Stimulated activated CD8-positive, alpha-beta memory T cell treated with anti-CD3 and anti-CD28 coated beads, Interleukin-4, amount 100 ng/mL, for 24 hours (primary cell): ENCODE results near the gene CXXC5.

ENCODE experiments used
- DNase-seq: peaks from one replicate; pipeline ENCODE4 v3.0.0-alpha.2; 2020; ENCODE audit warnings: low read depth

Gene CXXC5

DNA sequence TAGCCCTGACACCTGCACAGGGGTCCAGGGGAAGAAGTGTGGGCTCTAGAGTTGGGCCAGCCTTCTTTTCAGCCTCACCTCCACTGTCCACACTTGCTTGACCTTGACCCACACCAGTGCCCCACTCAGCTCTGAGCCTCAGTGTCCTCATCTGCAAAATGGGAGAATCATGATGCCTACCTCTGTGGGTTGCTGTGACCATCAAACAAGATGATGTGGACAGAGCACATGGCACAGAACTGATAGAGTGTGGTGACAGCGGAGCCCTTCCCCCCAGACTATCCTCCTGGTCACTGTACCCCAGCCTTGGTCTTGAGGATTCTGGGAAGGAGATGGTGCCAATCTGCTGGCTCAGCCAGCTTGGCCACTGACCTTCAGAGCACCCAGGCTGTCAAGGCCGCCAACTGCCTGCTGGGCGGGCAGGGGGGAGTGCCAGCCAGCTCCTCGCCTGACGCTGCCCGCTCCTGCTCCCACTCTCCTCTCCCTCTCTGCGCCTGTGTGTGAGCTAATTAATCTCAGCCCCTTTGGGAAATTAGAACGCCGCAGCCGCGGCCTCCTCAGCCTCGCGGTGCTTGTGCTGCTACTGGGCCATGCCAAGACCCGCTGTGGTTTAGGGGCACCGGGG lies 16.7 kb downstream of the CXXC5 start:
- DNase-seq: no peak

- no peak for DNase-seq
Measured at GRCh38 chr5:139665626-139666025, 17.5 kb downstream of the CXXC5 start.

DNA sequence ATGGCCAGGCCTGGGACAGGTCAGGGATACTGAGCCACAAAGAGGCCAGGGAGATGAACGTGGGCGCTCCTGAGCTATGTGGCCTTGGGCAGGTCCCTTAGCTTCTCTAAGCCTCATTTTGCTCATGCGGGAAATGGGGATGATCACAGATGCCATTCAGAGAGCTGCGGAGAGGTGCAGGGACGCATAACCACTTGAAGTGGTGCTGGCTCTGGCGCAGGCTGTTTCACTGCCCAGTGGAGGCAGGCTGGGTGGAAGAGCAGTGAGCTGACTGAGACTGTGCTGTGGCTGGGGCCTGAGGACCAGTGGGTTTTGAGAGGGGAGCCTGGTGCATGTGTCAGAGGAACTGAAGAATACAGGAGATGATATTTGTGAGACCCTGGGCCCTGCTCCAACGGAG lies 18.4 kb downstream of the CXXC5 start:
- DNase-seq: no peak

DNA sequence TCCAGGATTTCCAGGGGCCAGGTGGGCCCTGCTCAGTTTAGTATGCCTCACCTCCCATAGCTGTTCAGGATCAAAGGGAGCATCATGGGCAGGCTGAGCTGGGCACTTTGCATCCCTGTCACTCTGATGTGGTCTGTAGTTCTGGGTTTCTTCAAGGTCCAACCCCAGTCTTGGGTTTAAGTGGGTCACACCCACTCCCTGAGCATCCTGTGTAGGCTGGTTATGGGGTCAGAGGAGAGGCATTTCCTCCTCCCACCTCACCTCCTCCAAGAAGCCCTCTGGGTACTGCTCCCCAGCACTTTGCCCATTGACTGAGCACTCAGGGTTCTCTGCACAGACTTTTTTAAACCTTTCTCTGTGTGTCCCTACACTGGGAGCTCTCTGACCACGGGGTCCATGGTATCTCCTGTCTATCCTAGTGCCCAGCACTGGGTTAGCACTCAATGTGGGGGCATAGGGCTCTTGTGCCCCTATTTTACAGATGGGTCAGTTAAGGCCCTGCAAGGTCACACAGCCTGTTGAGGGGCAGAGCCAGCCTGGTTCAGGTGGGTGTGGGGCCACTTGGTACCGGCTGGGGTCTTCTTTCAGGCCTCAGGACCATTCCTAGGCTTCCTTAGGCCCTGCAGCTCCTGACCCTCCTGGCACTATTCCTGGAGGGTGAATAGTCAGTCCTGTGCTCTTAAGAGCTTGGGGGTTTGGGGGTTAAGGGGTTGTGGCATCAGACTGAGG lies 19.0 kb downstream of the CXXC5 start:
- DNase-seq: no peak

DNA sequence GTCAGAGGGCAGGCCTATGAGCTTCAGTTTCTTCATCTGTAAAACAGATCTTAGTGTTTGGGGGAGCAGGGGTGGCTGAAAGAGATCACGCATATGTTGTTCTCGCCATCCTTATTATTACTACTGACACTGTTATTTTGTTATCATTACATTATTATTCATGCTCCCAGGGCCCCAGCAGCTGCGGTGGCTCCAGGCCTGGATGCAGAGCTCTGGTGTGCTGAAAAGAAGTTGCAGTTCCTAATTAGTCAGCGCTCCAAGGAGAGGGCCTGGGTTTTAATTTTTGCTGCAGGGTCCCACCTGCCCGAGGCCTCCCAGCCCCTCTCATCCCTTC lies 19.5 kb downstream of the CXXC5 start:
- no peak for DNase-seq

GRCh38 chr5:139668064-139668880 lies 20.1 kb downstream of the CXXC5 start:
- DNase-seq: no peak

DNA sequence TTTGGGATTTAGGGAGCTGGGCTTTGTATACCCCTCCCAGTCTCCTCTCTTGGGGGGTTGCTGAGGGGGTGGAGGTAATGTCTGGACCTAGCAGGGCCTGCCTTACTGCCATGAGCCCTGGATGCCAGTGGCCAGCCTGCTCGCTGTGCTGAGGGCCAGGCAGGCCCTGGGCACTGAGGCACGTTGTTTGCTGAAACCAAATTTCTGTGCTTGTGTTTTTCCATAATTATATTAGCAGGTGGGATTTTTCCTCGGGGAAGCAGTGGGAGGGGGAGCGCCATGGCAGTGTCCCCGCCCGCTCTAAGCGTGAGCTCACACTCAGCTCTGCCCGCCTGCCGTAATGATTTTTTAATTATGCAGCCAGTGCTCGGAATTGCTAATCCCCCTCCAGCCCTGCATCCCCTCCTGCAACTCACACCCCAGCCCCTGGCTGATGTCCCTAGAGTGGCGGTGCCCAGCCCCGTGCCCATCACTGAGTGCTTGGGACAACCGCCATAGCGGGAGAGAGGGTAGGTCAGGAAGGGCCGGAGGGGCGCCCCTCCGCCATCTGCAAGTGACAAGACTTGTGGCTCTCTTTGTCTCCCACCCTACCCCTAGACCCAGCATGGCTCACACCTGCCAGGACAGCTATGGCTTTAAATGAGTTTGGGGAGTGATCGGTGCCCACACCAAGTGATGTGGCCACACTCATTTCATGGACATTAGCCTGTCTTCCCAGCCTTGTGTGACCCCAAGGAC lies 20.9 kb downstream of the CXXC5 start:
- no peak for DNase-seq

GRCh38 chr5:139669662-139670368 lies 21.7 kb downstream of the CXXC5 start:
- no peak for DNase-seq

DNA sequence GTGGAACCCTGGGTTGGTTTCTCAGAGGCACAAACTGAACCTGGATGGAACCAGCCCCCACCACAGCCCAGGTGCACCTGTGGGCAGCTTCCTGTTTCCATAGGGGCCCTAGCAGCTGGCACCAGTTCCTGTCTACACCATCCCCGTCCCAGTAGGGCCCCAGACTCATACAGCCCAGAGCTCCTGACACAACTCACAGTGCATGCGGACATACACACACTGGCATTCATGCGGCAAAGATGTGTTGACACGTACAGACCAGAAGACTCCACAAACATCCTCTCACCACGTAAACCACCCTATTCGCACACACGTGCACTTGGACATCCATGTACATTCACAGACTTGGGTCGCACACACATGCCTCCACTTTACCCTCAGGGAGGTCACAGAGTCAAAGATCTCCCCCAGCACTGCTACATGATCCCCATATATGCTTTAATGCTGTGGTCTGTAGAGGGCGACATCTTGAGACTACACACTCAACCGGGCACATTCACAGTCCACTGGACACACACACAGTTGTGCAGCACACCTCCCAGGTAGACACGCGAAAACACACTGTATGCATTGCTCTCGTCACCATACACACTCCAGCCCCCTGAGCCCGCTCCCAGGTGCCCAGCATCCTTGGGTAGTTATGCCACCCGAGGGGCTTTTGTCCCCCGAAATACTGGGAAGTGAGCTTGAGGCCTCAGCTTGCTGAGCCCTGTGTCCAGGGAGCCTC lies 22.4 kb downstream of the CXXC5 start:
- no peak for DNase-seq

DNA sequence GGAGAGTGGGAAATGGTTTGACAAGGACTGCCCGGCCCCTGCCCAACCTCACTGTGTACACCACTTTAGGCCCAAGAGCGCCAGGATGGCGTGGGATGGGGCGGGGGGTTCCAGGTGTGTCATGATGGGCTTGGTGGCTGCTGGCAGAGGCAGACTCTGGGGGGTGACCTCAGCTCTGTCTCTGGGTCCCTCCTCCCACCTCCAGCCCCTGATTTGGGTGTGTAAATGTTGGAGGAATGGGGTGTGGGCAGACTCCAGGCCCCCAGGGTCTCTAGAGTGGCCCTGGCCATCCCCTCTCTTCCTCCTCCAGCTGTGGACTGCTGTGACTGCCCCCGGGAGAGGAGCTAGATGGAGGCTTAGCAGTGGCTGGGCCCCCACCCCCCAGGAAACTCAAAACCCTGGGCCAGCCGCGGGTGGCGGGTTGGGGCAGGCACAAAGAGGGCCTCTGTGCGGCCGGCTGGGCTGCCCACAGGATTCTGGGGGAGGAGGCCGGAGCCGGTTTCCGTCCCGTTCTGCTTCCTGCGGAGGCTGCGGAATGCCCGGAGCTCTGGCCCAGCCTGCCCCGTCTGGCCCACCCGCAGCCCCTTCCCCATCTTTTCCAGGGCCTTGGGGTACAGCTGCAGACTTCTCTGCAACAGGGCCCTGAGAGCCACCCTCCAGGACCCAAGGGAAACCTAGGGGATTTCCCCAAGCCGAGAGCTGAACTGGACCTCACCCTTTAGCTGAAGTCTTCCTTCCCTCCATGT lies 23.1 kb downstream of the CXXC5 start:
- no peak for DNase-seq

GRCh38 chr5:139675213-139675612 lies 27.1 kb downstream of the CXXC5 start:
- DNase-seq: no peak

DNA sequence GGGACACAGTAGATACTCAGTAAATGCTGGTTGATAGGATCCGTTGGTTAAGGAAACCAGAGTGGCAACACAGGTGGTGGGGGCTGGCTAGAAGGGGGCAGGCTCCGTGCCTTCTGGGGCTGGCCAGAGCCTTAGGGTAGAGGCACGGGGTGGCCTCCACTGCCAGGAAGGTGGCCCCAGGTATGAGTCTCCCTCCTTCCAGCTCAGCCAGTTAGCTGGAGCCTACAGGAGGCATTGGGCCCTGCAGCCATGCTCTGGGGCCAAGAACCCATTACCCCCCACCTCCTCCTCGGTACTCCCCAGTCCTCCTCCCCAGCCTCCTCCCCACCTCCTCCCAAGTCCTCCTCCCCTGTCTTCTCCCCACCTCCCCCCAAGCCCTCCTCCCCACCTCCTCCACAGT lies 27.7 kb downstream of the CXXC5 start:
- no peak for DNase-seq

DNA sequence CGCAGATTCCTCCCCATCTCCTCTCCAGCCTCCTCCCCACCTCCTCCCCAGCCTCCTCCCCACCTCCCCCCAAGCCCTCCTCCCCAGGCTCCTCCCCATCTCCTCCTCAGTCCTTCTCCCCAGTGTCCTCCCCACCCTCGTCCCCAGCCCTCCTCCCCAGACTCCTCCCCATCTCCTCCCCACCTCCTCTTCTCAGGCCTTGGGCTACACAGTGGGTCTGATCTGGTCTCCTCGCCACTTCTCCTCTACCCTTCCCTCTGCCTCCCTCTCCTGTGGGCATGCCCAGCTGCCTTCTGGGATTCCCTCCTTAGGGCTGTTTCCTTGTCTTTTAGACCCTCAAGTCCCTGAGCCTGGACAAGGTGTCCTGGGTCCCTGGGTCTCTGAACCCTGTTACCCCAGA lies 28.3 kb downstream of the CXXC5 start:
- DNase-seq: no peak

GRCh38 chr5:139676951-139677735 lies 29.0 kb downstream of the CXXC5 start:
- DNase-seq: no peak

DNA sequence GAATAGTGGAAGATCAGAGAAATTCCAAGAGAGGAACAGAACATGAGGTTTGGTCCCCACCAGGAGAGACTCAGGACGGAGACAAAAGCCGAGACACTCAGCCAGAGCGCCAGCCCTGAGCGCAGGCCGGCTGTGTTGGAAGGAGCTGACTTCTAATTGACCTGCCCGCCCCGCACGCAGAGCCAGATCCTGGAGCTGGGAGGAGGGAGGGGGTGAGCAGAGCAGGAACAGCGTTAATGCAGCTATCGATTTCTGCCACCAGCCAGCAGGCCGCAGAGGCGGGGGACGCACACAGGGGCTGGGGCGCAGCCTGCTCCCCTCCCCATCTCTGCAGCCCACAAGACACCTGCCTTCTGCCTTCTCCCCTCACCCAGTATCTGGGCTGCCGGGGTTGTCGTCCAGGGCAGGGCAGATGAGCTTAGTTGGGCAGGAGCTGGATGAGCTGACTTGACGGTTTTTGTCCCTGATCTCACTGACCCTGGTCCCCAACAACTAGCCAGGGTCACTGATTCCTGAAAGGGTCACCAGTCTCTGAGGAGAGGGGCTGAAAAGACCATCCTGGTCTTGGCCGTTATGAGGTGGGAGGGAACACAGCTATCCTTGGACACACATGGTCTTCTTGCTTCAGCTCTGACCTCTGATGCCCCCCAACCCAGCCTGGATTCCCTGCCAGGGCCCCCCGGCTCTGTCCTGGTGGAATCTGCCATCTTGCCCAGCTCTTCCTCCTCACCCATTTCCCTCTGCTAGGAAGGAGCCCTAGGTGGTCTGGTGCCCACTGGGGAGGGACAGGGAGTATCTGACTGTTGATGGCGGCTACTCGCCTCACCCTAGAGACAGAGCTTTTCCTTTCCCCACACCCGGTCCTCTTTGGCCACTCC lies 29.8 kb downstream of the CXXC5 start:
- no peak for DNase-seq

DNA sequence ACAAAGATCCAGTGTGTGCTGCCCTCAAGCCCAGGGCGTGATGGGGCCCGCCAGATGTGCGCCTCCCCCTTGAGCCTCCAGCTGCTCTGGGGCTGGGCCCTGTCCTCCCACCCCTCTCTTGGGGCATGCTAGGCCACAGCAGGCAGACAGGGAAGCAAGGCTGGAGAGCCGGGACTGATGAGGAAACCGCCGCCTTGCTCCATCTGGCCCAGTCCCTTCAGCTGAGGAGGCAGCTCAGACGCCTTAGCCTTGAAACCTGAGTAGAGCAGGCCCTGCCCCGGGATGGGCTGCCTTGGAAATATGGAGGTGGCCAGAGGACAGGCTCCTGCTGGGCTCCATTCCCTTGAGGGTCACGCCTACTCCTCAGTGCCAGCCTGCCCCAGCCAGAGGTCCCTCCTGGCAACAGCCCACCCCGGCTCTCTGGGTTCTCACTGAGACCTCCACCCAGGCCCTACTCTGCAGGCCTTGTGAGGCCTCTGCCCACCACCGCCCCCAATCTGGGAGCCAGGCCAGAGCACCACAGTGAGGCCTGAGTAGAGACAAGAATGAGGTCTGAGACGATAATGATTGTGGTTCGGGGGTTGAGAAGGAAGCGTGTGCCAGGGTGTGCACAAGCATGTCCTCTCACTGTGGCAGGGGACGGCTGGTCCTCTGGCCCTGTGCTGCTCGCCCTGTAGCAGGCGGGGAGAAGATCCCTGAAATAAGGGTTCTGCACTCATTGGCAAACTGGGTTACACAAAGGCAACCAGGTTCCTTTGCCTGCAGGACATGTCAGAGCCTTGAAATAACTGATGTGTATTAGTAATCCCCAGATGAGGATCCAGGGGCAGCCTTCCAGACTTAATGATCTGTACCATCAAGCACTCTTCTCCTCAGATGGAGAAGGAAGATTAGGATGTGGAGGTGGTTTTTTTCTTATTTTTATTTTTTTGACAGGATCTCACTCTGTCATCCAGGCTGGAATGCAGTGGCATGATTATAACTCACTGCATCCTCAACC lies 30.9 kb downstream of the CXXC5 start:
- DNase-seq: no peak

DNA sequence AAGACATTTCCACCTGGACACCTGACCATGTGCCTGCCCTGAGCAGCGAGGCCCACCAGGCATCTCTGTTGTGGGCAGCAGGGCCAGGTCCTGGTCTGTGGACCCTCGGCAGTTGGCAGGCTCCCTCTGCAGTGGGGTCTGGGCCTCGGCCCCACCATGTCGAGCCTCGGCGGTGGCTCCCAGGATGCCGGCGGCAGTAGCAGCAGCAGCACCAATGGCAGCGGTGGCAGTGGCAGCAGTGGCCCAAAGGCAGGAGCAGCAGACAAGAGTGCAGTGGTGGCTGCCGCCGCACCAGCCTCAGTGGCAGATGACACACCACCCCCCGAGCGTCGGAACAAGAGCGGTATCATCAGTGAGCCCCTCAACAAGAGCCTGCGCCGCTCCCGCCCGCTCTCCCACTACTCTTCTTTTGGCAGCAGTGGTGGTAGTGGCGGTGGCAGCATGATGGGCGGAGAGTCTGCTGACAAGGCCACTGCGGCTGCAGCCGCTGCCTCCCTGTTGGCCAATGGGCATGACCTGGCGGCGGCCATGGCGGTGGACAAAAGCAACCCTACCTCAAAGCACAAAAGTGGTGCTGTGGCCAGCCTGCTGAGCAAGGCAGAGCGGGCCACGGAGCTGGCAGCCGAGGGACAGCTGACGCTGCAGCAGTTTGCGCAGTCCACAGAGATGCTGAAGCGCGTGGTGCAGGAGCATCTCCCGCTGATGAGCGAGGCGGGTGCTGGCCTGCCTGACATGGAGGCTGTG lies 32.4 kb downstream of the CXXC5 start:
- no peak for DNase-seq
